ENCODE measurements around the gene MYO1E.

- TF ChIP-seq CTCF (IDR thresholded peaks at IDR 0.05) (no peak), POLR2A (IDR thresholded peaks at IDR 0.05) (no peak), EP300 (IDR thresholded peaks at IDR 0.05) (no peak), POLR2AphosphoS5 (IDR thresholded peaks at IDR 0.05) (no peak)
Measured at GRCh38 chr15:59345326-59345725, 27.3 kb downstream of the MYO1E start.

Data from sigmoid colon (tissue), 4 donors.